PC-9 (cell line): ENCODE data around the gene KIF5A.

Experiments used
- CTCF ChIP-seq: fragments of 200-600 bp; sonication (generic); conservative IDR thresholded peaks from 2 replicates; pipeline ENCODE4 v1.6.1; 2017; ENCODE audit warnings: mixed run types, antibody characterized with exemption, mild to moderate bottlenecking, moderate library complexity
- EZH2 ChIP-seq: fragments of 200-600 bp; sonication (generic); IDR thresholded peaks from 2 replicates; pipeline ENCODE4 v1.8.0; 2017; ENCODE audit warnings: antibody characterized with exemption, low read depth

DNA sequence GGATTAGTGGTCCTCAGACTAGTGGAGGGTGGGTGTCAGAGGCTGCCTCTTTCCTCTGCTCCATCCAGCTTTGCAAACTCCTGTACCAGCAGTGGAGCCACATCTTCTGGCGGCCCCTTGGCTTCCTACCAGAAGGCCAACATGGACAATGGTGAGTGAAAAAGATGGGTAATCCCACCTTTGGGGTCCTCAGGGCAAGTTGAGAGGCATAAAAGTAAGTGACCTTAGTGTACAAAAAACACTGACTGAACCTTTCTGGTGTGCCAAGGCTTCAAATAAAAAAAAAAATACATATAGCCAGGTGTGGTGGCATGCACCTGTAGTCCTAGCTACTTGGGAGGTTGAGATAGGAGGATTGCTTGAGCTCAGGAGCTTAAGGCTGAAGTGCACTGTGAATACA lies 32.0 kb downstream of the KIF5A start:
- TF ChIP-seq CTCF (no peak), EZH2 (no peak)
